RWPE2 (cell line): Measurements from ENCODE around the gene ZIC4.

ENCODE experiments used
- ATAC-seq: fragments of 200-7000 bp; cut with Tn5 transposase; 3 replicates; pipeline ENCODE4 v1.9.1; 2021; ENCODE audit warnings: low read depth
- DNase-seq: peaks from one replicate; pipeline ENCODE4 v3.0.0-alpha.2; 2020; ENCODE audit warnings: low spot score
- H3K27ac ChIP-seq: fragments of 450-650 bp; 2 replicates; pipeline ENCODE4 v1.5.1; 2017; ENCODE audit warnings: mild to moderate bottlenecking; ENCODE audit not compliant: poor library complexity, severe bottlenecking
- H3K27me3 ChIP-seq: fragments of 250-450 bp; sonication (Bioruptor Pico); 2 replicates; pipeline ENCODE4 v1.5.1; 2021; ENCODE audit warnings: mild to moderate bottlenecking, moderate library complexity; ENCODE audit not compliant: insufficient read depth, poor library complexity, severe bottlenecking
- H3K36me3 ChIP-seq: fragments of 250-450 bp; sonication (Bioruptor Pico); 2 replicates; pipeline ENCODE4 v1.5.1; 2020; ENCODE audit warnings: low read depth, mild to moderate bottlenecking, moderate library complexity
- H3K4me1 ChIP-seq: fragments of 250-450 bp; sonication (Bioruptor Pico); 2 replicates; pipeline ENCODE4 v1.5.1; 2021; ENCODE audit warnings: mild to moderate bottlenecking, moderate library complexity; ENCODE audit not compliant: insufficient read depth, poor library complexity, severe bottlenecking
- H3K4me3 ChIP-seq: fragments of 250-450 bp; sonication (Bioruptor Pico); 2 replicates; pipeline ENCODE4 v1.5.1; 2021; ENCODE audit warnings: mild to moderate bottlenecking, moderate library complexity; ENCODE audit not compliant: severe bottlenecking
- H3K9me3 ChIP-seq: fragments of 250-450 bp; sonication (Bioruptor Pico); 2 replicates; pipeline ENCODE4 v1.5.1; 2021; ENCODE audit warnings: mild to moderate bottlenecking, moderate library complexity; ENCODE audit not compliant: severe bottlenecking
- TF ChIP-seq, protein P1 (sequence below): fragments of 450-650 bp; IDR thresholded peaks from one replicate; pipeline ENCODE4 v1.5.1; 2017; ENCODE audit warnings: mild to moderate bottlenecking, moderate library complexity; ENCODE audit not compliant: poor library complexity, severe bottlenecking

ZIC4 gene

DNA sequence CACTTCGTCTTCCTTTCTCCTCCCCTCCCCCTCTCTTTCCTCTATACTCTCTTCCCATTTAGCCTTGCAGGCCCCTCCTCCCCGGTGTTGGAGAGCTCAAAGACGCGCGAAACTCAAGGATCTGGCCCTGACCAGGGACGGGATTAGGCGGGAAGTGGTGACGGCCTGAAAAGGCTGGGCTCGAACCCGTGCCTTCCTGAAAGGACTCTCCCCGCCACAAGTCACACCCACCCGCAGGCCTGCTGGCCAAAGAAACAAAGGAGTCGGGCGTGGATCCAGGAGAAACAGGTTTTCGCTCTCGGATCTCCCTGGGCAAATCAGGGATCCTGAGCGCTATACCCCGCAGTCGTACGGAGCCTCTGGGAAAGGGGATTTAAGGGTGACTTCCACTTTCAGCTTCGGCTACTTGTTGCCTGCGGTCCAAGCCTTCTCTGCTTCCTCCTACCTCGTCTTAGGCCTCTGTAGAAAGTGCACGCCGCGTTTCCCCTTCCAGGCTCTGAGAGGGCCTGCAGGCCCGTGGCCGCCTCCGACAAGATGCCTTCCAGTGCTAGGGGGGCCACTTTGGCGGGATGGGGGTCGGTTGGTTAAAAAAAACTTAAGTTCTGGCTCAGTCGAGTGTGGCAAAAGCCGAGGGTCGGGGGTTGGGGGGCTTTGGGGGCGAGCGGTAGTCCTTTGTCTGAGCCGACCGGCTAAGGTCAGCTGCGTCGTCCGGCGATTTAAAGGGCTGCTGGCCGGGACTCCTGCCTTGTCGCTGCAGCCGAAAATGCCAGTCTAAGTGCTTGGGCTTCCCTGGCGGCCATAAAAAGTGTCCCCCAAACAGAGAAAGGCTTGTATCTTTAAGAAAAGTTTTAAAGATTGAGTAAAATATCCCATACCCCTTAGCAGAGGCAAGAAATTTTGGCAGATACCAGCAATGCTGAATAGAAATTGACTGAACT is 8.2 kb downstream of the ZIC4 start:
- Histone ChIP-seq H3K27me3 (peaks cover 98% of the 10 kb centered on the region), H3K4me1 (no peaks in the 10 kb centered on the region), H3K27ac (no peak overlapping the region), H3K9me3 (no peaks in the 10 kb centered on the region), H3K36me3 (no peaks in the 10 kb centered on the region), H3K4me3 (no peak overlapping the region)
- DNase-seq (no peak), ATAC-seq (no peak)
- TF ChIP-seq, protein P1, sequence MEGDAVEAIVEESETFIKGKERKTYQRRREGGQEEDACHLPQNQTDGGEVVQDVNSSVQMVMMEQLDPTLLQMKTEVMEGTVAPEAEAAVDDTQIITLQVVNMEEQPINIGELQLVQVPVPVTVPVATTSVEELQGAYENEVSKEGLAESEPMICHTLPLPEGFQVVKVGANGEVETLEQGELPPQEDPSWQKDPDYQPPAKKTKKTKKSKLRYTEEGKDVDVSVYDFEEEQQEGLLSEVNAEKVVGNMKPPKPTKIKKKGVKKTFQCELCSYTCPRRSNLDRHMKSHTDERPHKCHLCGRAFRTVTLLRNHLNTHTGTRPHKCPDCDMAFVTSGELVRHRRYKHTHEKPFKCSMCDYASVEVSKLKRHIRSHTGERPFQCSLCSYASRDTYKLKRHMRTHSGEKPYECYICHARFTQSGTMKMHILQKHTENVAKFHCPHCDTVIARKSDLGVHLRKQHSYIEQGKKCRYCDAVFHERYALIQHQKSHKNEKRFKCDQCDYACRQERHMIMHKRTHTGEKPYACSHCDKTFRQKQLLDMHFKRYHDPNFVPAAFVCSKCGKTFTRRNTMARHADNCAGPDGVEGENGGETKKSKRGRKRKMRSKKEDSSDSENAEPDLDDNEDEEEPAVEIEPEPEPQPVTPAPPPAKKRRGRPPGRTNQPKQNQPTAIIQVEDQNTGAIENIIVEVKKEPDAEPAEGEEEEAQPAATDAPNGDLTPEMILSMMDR: no peak

DNA sequence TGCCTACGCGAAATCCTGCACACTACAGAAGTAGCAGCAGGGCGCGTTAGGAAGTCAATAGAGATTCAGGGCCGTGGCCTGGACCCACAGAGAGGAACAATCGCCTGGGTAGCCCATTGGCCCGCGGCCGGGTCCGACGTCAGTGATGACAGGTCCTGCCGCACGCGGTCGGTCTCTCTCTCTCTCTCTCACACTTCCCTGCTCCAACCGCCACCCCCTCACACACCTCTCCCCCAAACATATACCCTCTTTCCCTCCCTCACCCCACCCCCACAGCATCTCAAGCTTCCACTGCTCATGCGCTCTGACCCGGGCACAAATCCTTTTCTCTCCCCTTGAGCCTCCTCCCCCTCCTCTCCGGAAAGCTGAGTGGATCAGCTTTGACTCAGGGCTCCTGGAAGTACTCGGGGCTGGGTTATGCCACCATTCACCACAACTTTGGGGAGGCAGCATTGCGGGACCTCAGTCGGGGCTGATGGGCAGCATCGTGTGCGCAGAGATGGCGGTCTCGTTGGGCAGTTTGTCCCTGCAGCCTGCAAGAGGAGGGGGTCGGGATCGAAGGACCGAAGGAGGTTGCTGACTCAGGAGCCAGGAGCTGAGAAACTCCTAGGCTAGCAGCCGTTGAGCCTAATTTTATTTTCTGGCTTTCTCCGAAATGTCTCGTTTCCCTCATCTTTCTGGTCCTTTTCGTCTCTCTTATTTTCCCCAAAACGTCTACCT is 9.0 kb downstream of the ZIC4 start:
- no peak for ATAC-seq
- no peak overlapping the region for H3K27ac ChIP-seq
- H3K27me3 ChIP-seq: peaks cover 98% of the 10 kb centered on the region
- H3K9me3 ChIP-seq: no peaks in the 10 kb centered on the region
- no peak overlapping the region for H3K4me3 ChIP-seq
- H3K36me3 ChIP-seq: no peaks in the 10 kb centered on the region
- no peak for DNase-seq
- H3K4me1 ChIP-seq: no peaks in the 10 kb centered on the region
- TF ChIP-seq, protein P1: no peak

DNA sequence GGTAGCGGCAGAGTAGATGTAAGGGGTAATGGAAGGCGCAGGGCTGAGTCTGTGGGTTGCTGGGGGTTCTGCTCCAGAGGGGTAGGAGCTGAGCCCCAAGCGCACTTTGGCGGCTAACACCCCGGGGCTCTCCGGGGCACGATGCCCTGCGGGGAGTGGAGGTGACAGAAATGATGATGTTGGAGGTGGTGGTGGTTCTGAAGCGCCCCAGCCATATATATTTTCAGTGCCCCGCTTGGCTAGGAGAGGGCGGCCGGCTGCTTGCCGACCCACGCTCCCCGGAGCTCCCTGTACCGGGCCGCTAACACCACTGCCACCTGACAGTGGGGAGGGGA is 9.7 kb downstream of the ZIC4 start:
- Histone ChIP-seq H3K9me3 (no peaks in the 10 kb centered on the region), H3K4me1 (no peaks in the 10 kb centered on the region), H3K36me3 (no peaks in the 10 kb centered on the region), H3K4me3 (no peak overlapping the region), H3K27me3 (peaks cover 98% of the 10 kb centered on the region), H3K27ac (no peak overlapping the region)
- TF ChIP-seq, protein P1: no peak
- no peak for DNase-seq
- no peak for ATAC-seq

DNA sequence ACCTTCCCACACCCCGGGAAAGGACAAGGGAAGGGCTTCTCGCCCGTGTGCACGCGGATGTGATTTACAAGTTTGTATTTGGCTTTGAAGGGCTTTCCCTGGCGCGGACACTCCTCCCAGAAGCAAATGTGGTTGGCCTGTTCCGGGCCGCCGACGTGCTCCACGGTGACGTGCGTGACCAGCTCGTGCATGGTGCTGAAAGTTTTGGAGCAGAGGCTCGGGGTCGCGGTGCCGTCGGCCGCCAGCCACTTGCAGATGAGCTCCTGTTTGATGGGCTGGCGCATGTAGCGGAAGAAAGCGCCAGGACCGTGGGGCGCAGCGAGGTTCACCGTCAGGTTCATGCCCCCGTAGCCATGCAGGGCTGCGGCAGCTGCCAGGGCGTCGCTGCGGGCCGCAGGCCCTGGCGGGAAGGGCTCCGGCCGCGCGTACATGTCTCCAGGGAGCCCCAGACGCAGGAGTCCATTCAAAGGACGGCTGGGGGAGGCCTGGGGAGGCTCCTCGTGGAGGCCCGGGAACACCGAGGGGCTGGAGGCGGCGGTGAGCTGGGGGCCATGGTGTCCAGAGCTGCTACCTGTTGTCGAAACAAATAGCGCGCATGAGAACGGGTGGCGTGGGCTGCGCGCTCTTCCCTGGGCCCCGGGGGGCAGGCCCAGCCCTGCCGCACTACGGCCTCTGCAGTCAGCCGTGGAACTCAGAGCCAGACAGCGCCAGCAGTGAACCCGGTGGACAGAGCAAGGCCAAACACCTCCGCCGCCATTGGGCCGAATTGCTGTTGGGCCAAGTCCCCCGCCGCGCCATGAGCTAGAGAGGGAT is 10.2 kb downstream of the ZIC4 start:
- no peaks in the 10 kb centered on the region for H3K4me1 ChIP-seq
- DNase-seq: no peak
- H3K36me3 ChIP-seq: no peaks in the 10 kb centered on the region
- ATAC-seq: 0 out of 3 replicates have a peak, but pooled peaks have one; percentile 18
- no peak overlapping the region for H3K27ac ChIP-seq
- H3K27me3 ChIP-seq: peaks cover 98% of the 10 kb centered on the region
- H3K4me3 ChIP-seq: no peak overlapping the region
- TF ChIP-seq, protein P1: no peak
- H3K9me3 ChIP-seq: peaks cover 2% of the 10 kb centered on the region
